Liver (tissue), 9 donors: Measurements from ENCODE around the gene EARS2. TPM values are rescaled to one million over a fixed set of nuclear protein-coding genes. Genes with fewer than 3 reads are reported as not detected.

Experiments used
- DNase-seq: peaks from one replicate; pipeline ENCODE4 v3.0.0-alpha.2; 2017; ENCODE audit warnings: low spot score
- H3K27ac ChIP-seq, 2 donors: one replicate each; pipeline ENCODE4 v1.7.0; 2013; ENCODE audit warnings: inconsistent platforms in 2 of 2, low read length in 2 of 2, control low read depth in 1 of 2, low read depth in 1 of 2, mild to moderate bottlenecking in 1 of 2
- H3K27me3 ChIP-seq, 4 donors: one replicate each; pipeline versions ENCODE4 v1.6.1 to v1.7.0; 2013; ENCODE audit warnings: low read length in 3 of 4, inconsistent platforms in 1 of 4, mild to moderate bottlenecking in 1 of 4, moderate library complexity in 1 of 4; ENCODE audit not compliant: control insufficient read depth in 4 of 4, insufficient read depth in 4 of 4
- H3K36me3 ChIP-seq, 4 donors: one replicate each; pipeline versions ENCODE4 v1.6.1 to v1.7.0; 2013; ENCODE audit warnings: low read length in 3 of 4, mild to moderate bottlenecking in 3 of 4, low read depth in 1 of 4, moderate library complexity in 1 of 4; ENCODE audit not compliant: control insufficient read depth in 4 of 4, insufficient read depth in 3 of 4
- H3K4me1 ChIP-seq, 4 donors: one replicate each; pipeline versions ENCODE4 v1.6.1 to v1.7.0; 2013; ENCODE audit warnings: low read length in 3 of 4, mild to moderate bottlenecking in 3 of 4, moderate library complexity in 1 of 4; ENCODE audit not compliant: control insufficient read depth in 4 of 4, insufficient read depth in 4 of 4
- H3K4me3 ChIP-seq, 3 donors: one replicate each; pipeline versions ENCODE4 v1.6.1 to v1.7.0; 2013; ENCODE audit warnings: low read length in 3 of 3, control low read depth in 1 of 3, low read depth in 1 of 3, mild to moderate bottlenecking in 1 of 3
- H3K9ac ChIP-seq, 2 donors: one replicate each; pipeline ENCODE4 v1.7.0; 2013; ENCODE audit warnings: low read length in 2 of 2, mild to moderate bottlenecking in 2 of 2, moderate library complexity in 2 of 2, control low read depth in 1 of 2, low read depth in 1 of 2
- H3K9me3 ChIP-seq, 4 donors: one replicate each; pipeline versions ENCODE4 v1.6.1 to v1.7.0; 2013; ENCODE audit warnings: low read length in 3 of 4; ENCODE audit not compliant: control insufficient read depth in 4 of 4
- FOXA1 ChIP-seq: IDR thresholded peaks from 2 replicates; pipeline ENCODE4 v1.6.1; 2016; ENCODE audit warnings: antibody characterized with exemption
- FOXA2 ChIP-seq: IDR thresholded peaks from 2 replicates; pipeline ENCODE4 v1.6.1; 2016; ENCODE audit warnings: antibody characterized with exemption
- GABPA ChIP-seq, 2 donors: IDR thresholded peaks in 1 of 2; conservative IDR thresholded peaks in 1 of 2; 2 replicates each; pipeline ENCODE4 v1.6.1; 2016; ENCODE audit warnings: antibody characterized with exemption in 2 of 2, mild to moderate bottlenecking in 1 of 2, moderate library complexity in 1 of 2
- HNF4A ChIP-seq, 2 donors: conservative IDR thresholded peaks; 2 replicates each; pipeline ENCODE4 v1.6.1; 2016; ENCODE audit warnings: antibody characterized with exemption in 2 of 2, mild to moderate bottlenecking in 2 of 2
- HNF4G ChIP-seq: IDR thresholded peaks from 2 replicates; pipeline ENCODE4 v1.6.1; 2016; ENCODE audit warnings: antibody characterized with exemption
- JUND ChIP-seq, 2 donors: IDR thresholded peaks; 2 replicates each; pipeline ENCODE4 v1.6.1; 2016; ENCODE audit warnings: antibody characterized with exemption in 2 of 2
- NR2F2 ChIP-seq: IDR thresholded peaks from 2 replicates; pipeline ENCODE4 v1.6.1; 2016; ENCODE audit warnings: antibody characterized with exemption
- RAD21 ChIP-seq, 2 donors: IDR thresholded peaks; 2 replicates each; pipeline ENCODE4 v1.6.1; 2016; ENCODE audit warnings: antibody characterized with exemption in 2 of 2, mild to moderate bottlenecking in 2 of 2
- RXRA ChIP-seq, 2 donors: IDR thresholded peaks; 2 replicates each; pipeline ENCODE4 v1.6.1; 2017 to 2018; ENCODE audit warnings: antibody characterized with exemption in 2 of 2, mild to moderate bottlenecking in 1 of 2
- SP1 ChIP-seq: IDR thresholded peaks from 2 replicates; pipeline ENCODE4 v1.6.1; 2018; ENCODE audit warnings: antibody characterized with exemption, mild to moderate bottlenecking
- TAF1 ChIP-seq: conservative IDR thresholded peaks from 2 replicates; pipeline ENCODE4 v1.6.1; 2016; ENCODE audit warnings: antibody characterized with exemption, mild to moderate bottlenecking
- YY1 ChIP-seq: IDR thresholded peaks from 2 replicates; pipeline ENCODE4 v1.6.1; 2016; ENCODE audit warnings: antibody characterized with exemption, mild to moderate bottlenecking
- WGBS: extraction: QIAGEN DNeasy Blood & Tissue Kit; methylation state at CpG from one replicate; pipeline ENCODE4 v1.1.7; 2013; 5-methylcytosine and 5-hydroxymethylcytosine counted together
- polyA plus RNA-seq, 2 donors: library from polyadenylated mRNA; stranded (reverse) in 1 of 2; unstranded in 1 of 2; fragments of 200-250 nt in 1 of 2; fragments of >200 nt in 1 of 2; fragmentation: Nextera tagmentation in 1 of 2; extraction: Ambion mirVana in 1 of 2; gene quantifications; one replicate each; pipeline versions ENCODE4 v1.2.1 to v1.2.3, GENCODE V29; 2013 to 2015
- total RNA-seq, 2 donors: library from RNA; depleted of rRNA; stranded (reverse); fragments of >200 nt; gene quantifications; one replicate each; pipeline ENCODE4 v1.2.3, GENCODE V29; 2014
- TF ChIP-seq, protein P1 (sequence below): fragments of 150-350 bp; IDR thresholded peaks from 2 replicates; pipeline ENCODE4 v1.5.1; 2017; ENCODE audit warnings: improper control_type of control experiment, low read depth, low read length; ENCODE audit not compliant: missing input control
- TF ChIP-seq, protein P2 (sequence below): IDR thresholded peaks from 2 replicates; pipeline ENCODE4 v1.6.1; 2016; ENCODE audit warnings: antibody characterized with exemption, mild to moderate bottlenecking
- TF ChIP-seq, protein P3 (sequence below): IDR thresholded peaks from 2 replicates; pipeline ENCODE4 v1.6.1; 2016; ENCODE audit warnings: antibody characterized with exemption
- TF ChIP-seq, protein P4 (sequence below): IDR thresholded peaks from 2 replicates; pipeline ENCODE4 v1.6.1; 2016; ENCODE audit warnings: antibody characterized with exemption
- TF ChIP-seq, protein P5 (sequence below): IDR thresholded peaks from 2 replicates; pipeline ENCODE4 v1.6.1; 2016; ENCODE audit warnings: antibody characterized with exemption
- donor health status: healthy.
- donor health status: healthy.
- donor health status: healthy.
- donor health status: healthy.
- donor health status: healthy.

Gene EARS2
- total and polyA plus RNA-seq, 4 donors = 11.6 to 31.0 (median 19.6) TPM

DNA sequence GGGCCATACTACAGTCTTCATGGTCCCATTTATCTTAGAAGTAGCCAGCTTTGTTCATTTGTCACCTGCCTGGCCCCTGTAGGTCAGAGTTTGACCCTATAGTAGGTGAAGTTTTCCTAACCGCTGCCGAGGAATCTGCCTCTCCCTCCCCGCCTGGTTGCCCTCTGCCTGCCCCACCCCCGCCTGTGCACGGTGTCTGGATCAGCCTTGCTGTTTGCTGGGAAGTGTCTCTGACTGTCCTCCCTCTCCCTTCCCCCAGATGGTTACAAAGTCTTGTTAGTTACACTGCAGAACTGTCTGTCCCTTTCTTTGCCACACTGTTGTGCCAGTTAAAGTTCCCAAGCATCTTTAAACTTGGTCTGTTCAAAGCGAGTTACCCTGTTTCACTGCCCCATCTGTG lies 6.0 kb upstream of the EARS2 start:
- DNase-seq = no peak
- no peak for TF ChIP-seq RAD21 (IDR thresholded peaks at IDR 0.05)
- WGBS = 87% methylated on average over 6 of the region's 6 CpGs
- H3K9me3 ChIP-seq = no peaks in the 10 kb centered on the region
- no peak overlapping the region for H3K27ac ChIP-seq
- H3K4me1 ChIP-seq = peaks cover 2 to 15% (median 13%) of the 10 kb centered on the region in 4 donors
- H3K36me3 ChIP-seq = peaks cover 18 to 78% (median 63%) of the 10 kb centered on the region in 4 donors
- no peaks in the 10 kb centered on the region for H3K27me3 ChIP-seq
- H3K9ac ChIP-seq = no peak overlapping the region
- H3K4me3 ChIP-seq = no peak overlapping the region

DNA sequence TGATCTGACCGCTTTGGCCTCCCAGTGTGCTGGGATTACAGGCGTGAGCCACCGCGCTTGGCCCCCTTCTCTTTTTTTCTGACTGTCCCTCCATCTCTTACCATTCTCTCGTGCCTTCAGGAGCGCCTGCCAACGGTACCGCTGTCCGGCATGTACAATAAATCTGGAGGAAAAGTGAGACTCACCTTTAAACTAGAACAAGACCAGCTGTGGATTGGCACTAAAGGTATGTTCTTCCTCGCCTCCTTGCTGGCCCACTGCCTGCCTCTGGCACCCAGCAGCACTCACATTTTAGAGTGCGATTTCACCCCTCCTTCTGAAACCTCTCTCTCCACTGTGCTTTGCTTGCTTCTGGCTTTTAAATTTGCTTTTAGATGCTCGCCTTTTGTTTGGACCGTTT lies 5.4 kb upstream of the EARS2 start:
- no peaks in the 10 kb centered on the region for H3K9me3 ChIP-seq
- TF ChIP-seq HNF4G = no peak
- TF ChIP-seq, protein P1, sequence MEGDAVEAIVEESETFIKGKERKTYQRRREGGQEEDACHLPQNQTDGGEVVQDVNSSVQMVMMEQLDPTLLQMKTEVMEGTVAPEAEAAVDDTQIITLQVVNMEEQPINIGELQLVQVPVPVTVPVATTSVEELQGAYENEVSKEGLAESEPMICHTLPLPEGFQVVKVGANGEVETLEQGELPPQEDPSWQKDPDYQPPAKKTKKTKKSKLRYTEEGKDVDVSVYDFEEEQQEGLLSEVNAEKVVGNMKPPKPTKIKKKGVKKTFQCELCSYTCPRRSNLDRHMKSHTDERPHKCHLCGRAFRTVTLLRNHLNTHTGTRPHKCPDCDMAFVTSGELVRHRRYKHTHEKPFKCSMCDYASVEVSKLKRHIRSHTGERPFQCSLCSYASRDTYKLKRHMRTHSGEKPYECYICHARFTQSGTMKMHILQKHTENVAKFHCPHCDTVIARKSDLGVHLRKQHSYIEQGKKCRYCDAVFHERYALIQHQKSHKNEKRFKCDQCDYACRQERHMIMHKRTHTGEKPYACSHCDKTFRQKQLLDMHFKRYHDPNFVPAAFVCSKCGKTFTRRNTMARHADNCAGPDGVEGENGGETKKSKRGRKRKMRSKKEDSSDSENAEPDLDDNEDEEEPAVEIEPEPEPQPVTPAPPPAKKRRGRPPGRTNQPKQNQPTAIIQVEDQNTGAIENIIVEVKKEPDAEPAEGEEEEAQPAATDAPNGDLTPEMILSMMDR = no peak
- no peak for TF ChIP-seq NR2F2
- TF ChIP-seq, protein P2, sequence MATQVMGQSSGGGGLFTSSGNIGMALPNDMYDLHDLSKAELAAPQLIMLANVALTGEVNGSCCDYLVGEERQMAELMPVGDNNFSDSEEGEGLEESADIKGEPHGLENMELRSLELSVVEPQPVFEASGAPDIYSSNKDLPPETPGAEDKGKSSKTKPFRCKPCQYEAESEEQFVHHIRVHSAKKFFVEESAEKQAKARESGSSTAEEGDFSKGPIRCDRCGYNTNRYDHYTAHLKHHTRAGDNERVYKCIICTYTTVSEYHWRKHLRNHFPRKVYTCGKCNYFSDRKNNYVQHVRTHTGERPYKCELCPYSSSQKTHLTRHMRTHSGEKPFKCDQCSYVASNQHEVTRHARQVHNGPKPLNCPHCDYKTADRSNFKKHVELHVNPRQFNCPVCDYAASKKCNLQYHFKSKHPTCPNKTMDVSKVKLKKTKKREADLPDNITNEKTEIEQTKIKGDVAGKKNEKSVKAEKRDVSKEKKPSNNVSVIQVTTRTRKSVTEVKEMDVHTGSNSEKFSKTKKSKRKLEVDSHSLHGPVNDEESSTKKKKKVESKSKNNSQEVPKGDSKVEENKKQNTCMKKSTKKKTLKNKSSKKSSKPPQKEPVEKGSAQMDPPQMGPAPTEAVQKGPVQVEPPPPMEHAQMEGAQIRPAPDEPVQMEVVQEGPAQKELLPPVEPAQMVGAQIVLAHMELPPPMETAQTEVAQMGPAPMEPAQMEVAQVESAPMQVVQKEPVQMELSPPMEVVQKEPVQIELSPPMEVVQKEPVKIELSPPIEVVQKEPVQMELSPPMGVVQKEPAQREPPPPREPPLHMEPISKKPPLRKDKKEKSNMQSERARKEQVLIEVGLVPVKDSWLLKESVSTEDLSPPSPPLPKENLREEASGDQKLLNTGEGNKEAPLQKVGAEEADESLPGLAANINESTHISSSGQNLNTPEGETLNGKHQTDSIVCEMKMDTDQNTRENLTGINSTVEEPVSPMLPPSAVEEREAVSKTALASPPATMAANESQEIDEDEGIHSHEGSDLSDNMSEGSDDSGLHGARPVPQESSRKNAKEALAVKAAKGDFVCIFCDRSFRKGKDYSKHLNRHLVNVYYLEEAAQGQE = no peak
- TF ChIP-seq JUND (IDR thresholded peaks at IDR 0.05) = no peak
- no peak for TF ChIP-seq FOXA1
- no peak for TF ChIP-seq GABPA (IDR thresholded peaks at IDR 0.05 in 1 of 2, conservative IDR thresholded peaks at IDR 0.05 in 1 of 2)
- TF ChIP-seq HNF4A (conservative IDR thresholded peaks at IDR 0.05) = no peak
- no peak for TF ChIP-seq TAF1
- no peak for TF ChIP-seq RXRA (IDR thresholded peaks at IDR 0.05)
- TF ChIP-seq, protein P3, sequence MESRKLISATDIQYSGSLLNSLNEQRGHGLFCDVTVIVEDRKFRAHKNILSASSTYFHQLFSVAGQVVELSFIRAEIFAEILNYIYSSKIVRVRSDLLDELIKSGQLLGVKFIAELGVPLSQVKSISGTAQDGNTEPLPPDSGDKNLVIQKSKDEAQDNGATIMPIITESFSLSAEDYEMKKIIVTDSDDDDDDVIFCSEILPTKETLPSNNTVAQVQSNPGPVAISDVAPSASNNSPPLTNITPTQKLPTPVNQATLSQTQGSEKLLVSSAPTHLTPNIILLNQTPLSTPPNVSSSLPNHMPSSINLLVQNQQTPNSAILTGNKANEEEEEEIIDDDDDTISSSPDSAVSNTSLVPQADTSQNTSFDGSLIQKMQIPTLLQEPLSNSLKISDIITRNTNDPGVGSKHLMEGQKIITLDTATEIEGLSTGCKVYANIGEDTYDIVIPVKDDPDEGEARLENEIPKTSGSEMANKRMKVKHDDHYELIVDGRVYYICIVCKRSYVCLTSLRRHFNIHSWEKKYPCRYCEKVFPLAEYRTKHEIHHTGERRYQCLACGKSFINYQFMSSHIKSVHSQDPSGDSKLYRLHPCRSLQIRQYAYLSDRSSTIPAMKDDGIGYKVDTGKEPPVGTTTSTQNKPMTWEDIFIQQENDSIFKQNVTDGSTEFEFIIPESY = no peak
- TF ChIP-seq, protein P4, sequence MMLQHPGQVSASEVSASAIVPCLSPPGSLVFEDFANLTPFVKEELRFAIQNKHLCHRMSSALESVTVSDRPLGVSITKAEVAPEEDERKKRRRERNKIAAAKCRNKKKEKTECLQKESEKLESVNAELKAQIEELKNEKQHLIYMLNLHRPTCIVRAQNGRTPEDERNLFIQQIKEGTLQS = no peak
- TF ChIP-seq FOXA2 = no peak
- TF ChIP-seq, protein P5, sequence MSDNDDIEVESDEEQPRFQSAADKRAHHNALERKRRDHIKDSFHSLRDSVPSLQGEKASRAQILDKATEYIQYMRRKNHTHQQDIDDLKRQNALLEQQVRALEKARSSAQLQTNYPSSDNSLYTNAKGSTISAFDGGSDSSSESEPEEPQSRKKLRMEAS = no peak
- TF ChIP-seq SP1 = no peak
- TF ChIP-seq RAD21 (IDR thresholded peaks at IDR 0.05) = no peak
- TF ChIP-seq YY1 = no peak
- H3K4me1 ChIP-seq = peaks cover 2 to 19% (median 14%) of the 10 kb centered on the region in 4 donors
- no peak overlapping the region for H3K9ac ChIP-seq
- no peak overlapping the region for H3K27ac ChIP-seq
- 98% methylated on average over 13 of the region's 13 CpGs for WGBS
- no peaks in the 10 kb centered on the region for H3K27me3 ChIP-seq
- H3K36me3 ChIP-seq = peaks cover 13 to 73% (median 60%) of the 10 kb centered on the region in 4 donors
- no peak for DNase-seq
- H3K4me3 ChIP-seq = no peak overlapping the region
